Stimulated activated CD4-positive, alpha-beta T cell treated with anti-CD3 and anti-CD28 coated beads, Interleukin-4, amount 100 ng/mL, for 24 hours (primary cell): ENCODE results near the gene GOLGA8A.
"Not testable (repeated sequence)": the region's sequence is repeated elsewhere in the genome, so short reads cannot be mapped to it uniquely, and the experiment has no call there.

Experiments used
- DNase-seq: peaks from one replicate; pipeline ENCODE4 v3.0.0-alpha.2; 2020

Gene GOLGA8A, protein sequence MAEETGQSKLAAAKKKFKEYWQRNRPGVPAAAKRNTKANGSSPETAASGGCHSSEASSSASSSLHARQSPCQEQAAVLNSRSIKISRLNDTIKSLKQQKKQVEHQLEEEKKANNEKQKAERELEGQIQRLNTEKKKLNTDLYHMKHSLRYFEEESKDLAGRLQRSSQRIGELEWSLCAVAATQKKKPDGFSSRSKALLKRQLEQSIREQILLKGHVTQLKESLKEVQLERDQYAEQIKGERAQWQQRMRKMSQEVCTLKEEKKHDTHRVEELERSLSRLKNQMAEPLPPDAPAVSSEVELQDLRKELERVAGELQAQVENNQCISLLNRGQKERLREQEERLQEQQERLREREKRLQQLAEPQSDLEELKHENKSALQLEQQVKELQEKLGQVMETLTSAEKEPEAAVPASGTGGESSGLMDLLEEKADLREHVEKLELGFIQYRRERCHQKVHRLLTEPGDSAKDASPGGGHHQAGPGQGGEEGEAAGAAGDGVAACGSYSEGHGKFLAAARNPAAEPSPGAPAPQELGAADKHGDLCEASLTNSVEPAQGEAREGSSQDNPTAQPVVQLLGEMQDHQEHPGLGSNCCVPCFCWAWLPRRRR

DNA sequence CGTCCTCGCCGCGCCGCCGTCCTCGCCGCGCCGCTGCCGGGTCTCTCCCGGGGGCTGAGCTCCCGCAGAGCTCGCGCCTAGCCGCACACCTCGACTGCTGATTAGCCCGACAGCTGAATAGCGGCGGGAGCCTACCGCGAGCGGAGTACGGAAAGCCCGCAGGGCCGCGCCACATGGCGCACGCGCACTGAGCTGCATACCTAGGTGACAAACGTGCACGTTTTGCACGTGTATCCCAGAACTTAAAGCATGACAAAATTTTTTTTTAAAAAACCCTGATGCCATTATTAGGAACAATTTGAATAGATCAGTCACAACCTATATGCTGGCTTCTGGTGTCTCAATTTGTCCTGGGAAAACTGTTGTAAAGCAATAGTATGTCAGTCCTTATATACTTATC lies at the start of gene GOLGA8A:
TSS of gene GOLGA8A (minus strand) at position 122 of the 400 bp plus-strand sequence. CDS start 48,117 bp downstream, outside the sequence.
- peak; percentile 88 for DNase-seq

DNA sequence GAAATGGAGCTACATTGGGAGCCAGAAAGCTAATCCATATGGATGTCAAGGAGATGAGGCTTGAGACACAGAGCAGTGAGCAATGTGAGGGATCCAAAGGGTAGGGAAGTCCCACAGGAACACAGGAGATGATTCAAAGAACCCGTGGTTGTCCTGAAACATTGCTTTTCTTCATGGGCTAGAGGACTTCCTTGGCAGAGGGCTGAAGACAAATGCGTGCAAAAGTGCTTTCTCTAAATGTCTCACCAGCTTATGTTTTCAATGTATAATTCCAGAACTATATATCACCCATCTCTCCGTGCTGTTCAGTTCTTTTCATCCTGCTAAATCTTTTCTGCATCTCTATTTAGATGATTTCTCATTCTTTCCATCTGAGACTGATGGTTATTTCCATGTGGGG lies 46.0 kb upstream of the GOLGA8A start:
- no peak for DNase-seq

DNA sequence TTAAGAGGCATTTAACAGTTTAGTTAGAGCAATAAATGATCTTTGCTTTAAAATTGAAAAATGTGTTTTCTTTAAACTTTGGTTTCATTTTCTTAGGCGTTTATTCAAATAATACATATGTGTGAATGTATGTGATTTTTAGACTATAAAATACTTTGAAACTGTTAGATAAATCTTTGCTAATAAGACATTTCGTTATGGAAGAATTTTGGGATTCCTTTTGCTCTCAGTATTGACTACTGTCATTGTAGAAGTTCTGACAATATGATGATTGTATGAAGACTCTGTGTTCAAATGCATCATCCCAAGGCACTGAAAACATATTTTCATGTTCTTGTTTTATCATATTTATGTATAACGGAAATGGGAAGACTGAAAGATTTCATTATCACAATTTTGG lies 43.8 kb upstream of the GOLGA8A start:
- DNase-seq = no peak

DNA sequence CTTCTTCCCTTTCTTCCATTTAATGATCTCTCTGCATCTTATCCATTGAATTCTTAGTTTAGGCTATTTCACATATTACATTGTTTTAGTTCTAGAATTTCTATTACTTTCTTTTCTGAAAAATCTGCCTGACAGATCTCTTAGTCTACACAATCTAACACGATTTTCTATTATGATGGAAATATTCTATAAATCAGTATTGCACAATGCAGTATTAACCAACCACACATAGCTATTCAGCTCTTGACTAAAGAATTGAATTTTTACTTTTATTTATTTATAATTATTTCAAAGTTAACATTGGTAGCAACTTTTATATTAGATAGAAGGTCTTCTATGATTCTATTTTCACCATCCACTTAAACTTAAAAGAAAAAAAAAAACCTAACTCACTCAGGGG lies 36.2 kb upstream of the GOLGA8A start:
- no peak for DNase-seq

DNA sequence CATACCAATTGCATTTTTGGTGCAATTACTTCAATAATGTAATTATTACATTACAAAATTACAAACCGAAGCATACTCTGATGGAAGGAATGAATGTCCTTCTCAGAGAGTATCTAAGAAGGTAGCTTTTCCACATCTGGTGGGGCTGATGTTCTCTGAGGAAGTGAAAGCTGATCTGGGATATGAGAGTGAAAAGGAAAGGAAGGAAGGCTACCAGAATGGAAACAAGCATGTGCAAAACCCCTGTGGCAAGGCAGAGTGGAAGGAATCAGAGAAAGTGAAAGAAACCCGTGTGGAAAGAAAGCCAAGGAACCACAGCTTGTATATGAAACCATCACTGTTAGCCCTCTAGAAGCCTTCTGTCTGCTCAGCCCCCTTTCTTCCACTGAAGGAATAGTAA lies 35.3 kb upstream of the GOLGA8A start:
- DNase-seq = no peak

DNA sequence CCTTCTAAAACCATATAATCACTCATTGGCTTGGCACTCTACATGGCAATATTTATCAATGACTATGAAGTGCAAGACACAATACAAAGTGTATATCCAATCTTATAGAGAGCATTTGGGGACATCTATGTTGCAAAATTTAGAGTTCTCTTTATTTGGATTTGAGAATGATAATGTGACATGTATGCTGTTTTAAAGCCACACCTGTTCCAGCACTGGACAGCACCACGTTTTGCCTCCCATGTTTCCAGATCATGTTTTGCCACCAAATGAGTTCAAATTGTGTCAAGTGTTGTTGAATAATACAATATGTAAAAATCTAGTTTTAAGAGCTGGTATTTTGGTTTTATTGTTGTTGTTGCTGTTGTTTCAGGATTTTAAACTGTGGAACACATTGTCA lies 33.3 kb upstream of the GOLGA8A start:
- no peak for DNase-seq

DNA sequence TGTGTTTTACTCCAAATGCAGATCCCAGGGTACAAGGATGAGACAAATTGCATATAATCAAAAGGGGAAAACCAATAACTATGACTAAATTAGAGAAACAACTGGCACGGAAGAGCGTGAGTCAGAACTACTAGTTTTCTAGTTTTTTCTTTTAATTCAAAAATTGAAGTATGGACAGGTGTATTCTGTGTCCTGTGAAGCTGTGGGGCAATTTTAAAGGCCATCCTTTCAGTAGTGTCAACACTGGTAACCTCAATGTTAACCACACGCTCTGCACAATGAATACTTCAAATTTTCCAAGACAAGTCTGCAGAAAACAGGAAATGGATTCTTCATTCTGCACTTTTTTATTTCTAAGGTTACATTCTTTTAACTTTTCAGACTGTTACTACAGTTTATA lies 32.5 kb upstream of the GOLGA8A start:
- no peak for DNase-seq

DNA sequence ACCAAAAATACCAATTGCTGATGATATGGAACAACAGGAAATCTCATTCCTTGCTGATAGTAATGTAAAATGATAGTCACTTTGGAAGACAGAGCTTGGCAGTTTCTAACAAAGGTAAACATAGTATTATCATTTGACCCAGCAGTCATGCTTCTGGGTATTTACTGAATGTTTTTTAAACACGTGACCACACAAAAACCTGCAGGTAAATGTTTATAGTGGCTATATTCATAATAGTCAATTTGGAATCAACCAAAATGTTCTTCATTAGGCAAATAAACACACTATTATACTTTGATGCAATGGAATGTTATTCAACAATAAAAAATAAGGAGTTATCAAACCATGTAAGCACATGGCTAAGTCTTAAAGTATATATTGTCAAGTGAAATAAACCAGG lies 24.1 kb upstream of the GOLGA8A start:
- DNase-seq = no peak

DNA sequence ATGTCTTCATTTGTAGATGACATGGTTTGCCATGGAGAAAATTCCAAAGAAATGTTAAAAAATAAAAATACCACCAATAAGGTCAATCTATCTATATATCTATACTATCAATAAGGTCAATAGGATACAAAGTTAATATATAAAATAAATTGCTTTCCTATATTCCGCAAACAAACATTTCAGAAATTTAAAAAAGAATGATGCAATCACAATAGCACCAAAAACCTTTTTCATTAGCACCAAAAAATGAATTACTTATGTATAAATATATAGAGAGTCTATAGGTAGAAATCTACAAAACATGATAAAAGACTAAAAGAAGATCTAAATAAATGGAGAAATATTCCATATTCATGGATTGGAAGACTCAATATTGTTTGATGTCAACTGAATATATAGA lies 22.8 kb upstream of the GOLGA8A start:
- DNase-seq = no peak

DNA sequence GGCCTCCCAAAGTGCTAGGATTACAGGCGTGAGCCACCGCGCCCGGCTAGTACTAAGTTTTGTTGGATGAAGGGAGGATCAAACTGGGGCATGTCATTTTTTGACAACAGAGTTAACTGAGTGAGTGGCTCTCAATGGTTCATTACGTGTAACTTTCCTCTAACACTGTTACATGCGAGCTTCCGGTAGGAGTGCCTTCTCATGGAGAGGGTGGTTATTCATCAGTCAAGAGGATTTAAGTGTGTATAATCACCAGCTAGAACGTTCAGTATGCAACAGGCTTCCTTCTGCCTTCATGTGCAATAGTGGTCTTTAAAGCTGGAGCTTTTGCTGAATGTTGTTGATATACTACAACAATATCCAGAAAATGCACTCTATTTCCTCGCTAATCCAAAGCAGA lies 19.1 kb upstream of the GOLGA8A start:
- no peak for DNase-seq

DNA sequence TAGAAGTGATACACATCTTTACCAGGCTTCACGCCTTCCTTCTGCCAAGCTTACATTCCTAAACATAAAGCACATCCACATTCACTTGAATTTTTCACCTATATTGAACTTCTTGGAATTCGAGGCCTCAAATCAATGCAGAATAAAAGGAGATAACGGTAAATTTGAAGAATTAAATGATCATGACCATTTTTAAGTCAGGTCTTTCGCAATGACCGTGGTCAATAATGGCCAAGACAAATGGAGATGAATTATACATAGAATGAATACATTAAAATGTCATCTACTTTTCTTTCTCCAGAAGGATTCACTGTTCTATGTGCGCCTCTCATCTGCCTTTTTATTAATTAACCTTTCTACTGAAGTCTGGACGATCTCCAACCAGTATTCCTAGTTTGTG lies 5.3 kb upstream of the GOLGA8A start:
- no peak for DNase-seq

DNA sequence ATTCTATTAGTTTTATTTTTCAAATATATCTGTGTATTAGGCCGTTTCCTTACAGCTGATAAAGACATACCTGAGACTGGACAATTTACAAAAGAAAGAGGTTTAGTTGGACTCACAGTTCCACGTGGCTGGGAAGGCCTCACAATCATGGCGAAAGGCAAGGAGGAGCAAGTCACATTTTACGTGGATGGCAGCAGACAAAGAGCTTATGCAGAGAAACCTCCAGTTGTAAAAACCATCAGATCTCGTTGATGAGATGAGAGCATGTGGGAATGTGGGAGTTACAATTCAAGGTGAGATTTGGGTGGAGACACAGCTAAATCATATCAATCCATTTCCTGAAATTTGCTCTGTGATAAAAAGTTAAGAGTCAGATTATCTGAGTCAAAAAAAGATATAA lies 2.3 kb upstream of the GOLGA8A start:
- DNase-seq = no peak

DNA sequence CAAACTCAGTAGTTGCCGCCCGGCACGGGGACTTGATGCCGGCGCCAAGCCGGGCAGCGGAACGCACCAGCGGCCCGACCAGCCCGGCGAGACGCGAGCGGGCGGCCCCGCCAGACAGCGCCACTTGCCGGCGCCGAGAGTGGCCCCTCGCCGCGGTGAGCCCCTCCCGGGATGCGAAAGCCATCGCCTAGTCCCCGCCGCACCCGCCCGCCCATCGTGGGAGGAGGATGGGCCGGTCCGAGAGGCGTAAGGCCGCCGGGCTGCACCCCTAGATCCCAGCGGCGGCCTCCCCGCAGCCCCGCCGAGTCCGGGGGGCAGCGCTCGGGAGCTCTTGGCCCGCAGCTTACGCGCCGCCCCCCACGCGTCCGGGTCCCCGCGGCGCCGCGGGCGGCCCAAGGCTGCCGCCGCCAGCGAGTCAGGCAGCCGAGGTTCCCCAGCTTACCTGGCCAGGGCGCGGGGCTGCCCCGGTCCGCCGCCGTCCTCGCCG lies 609 bp downstream of the GOLGA8A start:
- DNase-seq = peak; percentile 52

DNA sequence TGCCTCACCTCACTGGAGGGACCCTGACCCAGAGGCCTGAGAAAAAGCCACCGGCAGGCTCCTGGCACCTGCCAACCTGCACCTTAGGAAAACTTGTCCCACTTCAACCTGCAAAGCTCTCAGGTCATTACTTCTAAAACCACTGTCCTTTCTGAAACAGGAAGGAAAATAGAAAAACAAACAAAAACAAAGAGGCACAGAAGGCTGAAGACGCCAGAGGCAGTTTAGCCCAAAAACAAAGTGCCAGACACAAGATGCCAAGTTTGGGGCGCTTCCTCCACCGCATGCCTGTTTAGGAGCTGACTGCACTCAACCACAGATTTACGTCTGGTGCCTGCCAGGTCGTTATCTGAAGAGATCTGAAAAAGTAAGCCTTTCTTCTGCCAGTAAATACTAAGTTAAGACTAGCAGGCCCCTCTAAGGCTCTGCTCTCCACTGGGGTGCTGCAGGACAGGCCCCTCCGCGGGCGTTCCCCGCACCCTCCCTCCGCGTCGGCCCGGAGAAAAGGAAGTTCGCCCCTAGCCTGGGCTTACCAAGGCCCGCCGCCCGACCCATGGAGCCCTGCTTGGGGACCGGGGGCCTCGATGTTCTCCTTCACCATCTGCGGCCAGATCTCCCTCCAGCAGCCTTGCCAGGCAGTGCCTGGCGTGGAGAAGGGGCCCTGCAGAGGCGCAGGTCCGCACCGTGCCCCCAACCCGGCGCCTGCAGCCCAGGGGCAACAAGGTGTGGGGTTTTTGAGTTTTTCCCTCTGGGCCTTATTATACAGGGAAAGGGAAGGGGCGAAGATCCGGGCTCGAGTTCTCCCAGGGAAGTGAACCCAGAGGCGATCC lies 1.3 kb downstream of the GOLGA8A start:
- DNase-seq = no peak

DNA sequence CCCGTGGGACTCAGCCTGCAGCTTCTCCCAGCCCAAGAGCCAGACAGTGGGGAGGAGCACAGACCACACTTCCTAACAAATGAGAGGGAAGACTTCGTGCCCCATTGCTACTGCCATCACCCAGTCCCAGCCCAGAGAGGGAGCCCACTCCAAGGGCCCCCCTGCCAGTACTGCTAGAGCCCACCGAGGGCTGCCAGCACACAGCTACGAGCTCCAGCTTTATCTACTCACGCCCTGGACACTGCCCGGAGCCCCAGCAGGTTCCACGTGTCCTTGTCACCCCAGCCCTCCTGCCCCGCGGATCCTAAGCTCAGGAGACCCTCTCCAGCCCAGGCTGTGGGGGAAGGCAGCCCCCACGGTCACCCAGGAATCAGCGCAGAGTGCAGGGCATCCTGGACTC lies 1.9 kb downstream of the GOLGA8A start:
- DNase-seq = no peak

DNA sequence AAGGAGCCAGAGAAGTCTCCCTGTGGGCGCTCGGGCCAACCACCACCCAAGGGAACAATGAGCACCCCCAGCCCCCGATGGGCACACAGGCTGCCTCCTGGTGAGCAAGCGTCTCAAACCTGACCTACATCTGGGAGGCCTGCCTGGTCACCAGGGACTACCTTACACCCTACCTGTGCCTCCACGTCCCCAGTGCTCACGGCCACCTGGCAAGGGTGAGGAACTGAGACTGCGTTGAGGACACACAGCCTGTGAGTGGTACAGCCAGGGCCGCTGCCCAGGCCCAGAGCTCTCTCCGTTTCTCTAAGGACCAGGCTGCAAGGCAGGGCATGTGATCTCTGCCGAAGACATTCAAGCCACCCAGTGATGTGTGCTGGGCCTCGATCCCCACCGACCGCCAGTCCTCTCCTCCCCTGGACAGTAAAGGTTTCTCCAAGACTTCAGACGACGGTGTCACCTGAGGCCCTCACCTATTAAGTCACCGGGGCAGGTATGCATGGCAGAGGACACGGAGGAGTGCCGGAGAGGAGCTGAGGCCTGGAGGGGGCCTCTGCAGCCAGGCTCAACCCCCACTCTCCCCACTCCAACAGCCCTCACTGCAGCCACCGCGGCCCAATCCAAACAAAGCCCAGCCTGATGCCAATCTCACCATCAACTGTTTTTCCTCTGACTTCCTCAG lies 2.8 kb downstream of the GOLGA8A start:
- no peak for DNase-seq

DNA sequence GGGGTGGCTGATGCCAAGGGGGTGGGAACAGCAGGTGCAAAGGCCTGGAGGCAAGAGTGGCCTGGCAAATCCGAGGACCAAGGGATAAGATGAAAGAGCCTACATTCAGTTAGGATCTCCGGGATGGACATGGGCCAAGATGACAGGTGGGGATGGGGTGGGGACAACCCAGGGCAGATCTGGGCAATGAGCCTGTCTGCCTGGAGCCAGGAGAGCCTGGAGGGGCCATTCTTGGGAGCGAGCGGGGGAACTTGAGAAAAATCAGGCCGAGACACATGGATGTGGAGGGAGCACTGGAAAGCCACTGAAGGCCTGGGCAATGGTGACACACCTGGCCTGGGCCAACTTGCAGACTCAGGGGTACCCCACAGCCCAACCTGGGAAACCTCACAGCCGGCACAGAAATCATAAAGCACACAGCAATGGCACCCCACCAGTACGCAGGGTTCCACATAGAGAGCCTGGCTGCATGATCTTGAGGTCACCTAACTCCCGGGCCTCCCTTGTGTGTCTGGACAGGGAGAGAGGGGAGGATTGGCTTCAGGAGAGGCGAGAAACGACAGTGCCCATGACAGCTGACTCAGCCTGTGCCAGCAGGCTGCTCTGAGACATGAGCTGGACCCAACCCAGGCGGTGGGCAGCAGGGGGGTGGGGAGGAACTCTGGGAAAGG lies 3.5 kb downstream of the GOLGA8A start:
- DNase-seq = not testable (repeated sequence)

DNA sequence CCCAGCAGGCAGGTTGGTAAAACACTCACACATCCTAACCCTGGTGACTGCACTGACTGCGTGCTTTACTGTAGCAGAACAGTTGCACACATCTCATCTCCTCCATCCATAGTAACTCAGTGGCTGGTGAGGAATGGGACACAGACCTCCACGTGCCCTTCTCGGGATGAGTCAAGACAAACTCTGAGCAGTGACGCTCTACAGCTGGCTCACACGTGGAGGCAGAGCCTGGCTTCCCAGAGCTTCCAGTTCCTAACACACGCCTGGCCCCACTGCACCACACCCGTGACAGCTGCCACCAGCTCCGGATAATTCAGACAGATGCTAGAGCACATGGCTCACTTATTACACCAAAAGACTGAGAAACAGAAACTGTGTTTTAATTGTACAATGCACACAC lies 7.0 kb downstream of the GOLGA8A start:
- not testable (repeated sequence) for DNase-seq

DNA sequence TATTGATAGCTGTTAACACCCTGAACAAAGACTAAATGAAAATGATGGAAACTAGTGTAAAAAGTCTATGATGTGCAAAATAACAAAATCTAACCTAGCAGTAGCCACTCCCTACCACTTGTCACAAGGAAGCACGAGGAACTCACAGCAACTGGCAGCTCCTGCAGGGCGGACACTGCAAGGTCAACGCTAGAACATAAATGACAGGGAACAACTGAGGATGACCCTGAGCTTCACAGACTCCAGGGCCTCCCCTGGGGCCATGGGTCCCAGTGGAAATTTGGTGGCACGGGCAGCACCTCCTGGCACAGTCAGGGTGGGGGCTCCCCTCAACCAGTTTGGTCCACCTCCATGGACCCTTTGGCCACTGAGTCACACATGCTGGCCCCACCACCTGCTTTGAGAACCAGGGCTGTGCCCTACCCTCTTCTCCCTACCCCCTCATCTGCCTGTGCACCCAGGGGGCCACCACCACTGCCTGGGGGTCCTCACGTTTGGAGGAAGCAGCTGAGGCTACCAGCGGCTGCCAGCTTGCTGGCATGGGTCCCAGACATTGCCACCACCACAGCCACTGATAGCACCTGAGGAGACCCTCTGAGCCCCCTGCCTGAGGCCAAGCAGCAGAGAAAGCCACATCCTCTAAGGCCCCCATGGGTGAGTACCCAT lies 14.1 kb downstream of the GOLGA8A start:
- DNase-seq = not testable (repeated sequence)

DNA sequence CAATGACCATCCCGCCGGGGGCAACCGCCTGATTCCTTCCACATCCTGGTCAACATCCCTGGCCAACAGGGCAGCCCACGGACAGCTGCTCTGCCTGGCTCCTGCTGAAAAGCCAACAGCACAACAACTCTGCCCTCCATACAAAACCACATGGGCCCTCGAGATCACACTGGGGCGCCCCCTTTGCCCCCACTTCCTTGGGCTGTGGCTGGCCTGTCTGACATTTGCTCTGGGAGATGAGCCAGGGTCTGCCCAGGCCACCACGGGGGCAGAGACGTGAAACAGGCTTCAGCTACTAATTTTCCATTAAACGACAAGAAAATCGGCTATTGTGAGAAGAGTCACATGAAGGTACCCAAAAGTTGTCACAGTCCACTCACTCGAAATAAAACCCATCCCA lies 16.7 kb downstream of the GOLGA8A start:
- not testable (repeated sequence) for DNase-seq

DNA sequence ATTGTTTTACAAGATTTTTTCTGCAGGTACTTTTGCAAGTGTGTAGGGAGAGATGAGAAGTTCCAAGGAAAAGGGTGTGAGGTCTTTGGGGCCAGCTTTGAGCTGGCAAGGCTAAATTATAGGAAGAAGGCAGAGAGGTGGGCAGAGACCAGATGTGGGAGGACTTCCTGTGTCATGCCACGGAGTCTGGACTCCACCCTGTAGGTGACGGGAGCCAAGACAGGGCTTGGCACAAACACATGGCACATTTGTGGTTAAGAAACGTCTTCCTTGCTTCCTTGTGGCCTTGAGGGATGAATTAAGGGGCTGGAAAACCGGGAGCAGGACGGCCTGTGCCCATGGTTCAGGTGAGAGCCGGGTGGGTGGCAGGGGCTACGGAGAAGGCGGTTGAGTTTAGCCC lies 19.2 kb downstream of the GOLGA8A start:
- not testable (repeated sequence) for DNase-seq

DNA sequence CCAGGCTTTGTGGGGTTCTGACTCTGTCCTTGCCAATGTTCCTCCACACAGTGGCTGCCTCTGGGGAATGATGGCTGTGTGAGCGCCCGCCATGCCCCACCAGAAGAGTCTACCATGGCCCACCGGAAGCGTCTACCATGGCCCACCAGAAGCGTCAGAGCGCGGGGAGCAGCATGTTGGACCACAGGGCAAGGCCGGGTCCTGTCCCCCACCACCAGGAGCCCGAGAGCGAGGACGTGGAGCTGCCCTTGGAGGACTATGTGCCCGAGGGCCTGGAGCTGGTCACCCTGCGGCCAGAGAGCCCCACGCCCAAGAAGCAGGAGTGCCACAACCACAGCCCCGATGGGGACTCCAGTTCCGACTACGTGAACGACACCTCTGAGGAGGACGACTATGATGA lies 28.1 kb downstream of the GOLGA8A start:
- DNase-seq = not testable (repeated sequence)
